Measurements from ENCODE around the gene CAPN8.

CAPN8 gene

DNA sequence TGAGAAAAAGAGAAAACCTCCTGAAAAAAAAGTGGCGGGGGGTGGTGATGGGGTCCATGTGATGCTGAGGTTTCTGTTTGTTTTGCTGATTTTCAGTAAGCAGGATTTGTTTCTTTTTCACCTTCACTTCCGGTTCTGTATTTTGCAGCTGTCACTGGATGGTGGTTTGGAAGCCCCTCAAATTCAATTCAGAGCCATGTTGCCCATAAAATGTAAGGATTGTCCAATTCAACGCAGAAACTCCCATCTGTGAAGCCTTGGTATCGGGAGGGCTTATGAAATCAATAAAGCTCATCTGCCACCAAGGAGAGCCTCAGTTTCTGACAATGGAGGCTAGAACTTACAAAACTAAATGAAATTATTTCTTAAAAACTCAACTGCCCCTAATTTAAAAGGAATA is 12.1 kb downstream of the CAPN8 start:
- no peak for DNase-seq

DNA sequence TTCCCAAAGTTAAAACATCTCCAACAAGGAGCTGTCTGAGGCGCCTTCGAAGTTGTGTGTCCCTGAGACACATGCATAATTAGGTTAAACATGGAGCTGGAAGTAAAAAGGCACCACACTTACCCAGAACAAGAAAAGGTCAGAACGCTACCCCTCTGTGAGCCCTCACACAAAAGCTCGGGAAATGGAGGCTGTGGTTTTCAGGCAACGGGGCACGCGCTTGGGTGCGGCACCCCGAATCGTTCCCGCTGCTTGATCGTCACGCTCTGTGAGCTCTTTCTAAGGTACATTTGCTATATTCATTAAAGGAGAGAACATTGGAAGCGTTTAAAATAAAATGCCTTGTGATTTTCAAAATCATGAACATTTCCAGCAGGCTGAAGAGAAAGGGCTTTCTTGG is 12.5 kb downstream of the CAPN8 start:
- DNase-seq: no peak

DNA sequence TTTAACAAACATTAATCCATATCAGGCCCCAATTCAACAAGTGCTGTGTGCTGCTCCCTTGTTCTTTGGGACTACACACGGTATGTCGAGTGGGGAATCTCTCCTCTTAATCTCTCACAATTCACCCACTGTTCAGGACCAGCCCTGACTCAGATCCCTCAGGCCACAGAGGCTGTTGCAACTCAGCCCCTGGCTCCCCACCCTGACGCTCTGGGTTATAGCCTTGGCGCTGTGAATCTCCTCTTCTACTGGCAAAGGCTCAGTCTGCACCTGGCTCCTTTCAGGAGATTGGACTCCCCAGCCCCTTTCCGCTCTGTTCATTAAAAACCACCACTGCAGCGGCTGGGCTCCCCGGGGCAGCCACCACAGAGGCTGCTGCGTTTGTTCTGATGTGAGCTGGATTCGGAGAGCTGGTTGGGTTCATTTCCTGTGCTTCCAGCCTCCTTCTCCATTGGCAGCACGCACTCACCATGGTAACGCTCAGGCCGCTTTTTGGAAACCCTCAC is 13.0 kb downstream of the CAPN8 start:
- DNase-seq: no peak

DNA sequence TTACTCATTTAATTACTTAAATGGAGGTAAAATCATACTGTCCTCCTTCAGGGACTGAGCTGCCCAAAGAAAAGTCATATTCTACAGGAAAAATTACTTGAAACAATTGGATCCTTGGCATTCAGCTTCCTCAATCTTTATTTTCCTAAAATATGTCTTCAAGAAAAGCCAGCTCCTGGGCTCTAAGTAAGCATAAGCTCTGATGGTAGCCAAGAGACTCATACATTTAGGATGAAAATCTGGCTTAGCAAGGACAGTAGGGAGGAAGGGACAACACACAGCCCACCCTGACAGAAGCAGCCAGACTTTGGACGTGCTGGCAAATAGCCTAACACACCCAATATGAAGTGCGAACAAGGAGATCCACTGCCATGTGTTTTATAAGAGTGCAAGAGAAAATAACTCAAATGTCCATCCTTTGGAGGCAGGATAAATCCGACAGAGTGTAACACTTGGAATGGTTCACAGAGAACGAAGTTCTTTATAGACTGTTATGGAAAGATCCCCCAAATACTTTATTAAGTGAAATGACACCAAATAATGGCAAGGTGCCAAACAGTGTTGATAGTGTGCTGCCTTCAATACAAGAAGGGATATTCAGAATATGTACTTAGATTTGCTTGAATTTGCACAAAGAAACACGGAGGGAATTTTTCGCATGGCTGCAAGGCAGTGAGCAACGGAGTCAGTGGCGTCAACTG is 14.1 kb downstream of the CAPN8 start:
- DNase-seq: no peak

DNA sequence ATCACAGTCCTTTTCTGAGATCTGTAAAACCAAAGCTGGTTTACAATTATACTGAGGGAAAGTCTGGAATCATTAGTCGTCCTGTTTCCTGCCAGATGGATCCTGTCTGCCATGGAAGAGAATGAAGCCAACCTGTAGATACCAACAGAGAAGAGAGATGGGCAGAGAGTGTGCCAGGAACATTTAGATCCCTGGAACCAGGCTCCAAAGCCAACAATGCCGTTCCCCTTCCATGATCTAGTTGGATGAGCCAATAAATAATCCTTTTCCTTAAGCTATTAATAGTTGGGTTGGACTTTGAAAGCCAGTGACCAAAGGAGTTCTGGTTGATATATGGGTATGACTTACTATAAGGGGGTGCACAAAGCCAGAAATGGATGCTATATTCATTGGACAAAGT is 15.0 kb downstream of the CAPN8 start:
- no peak for DNase-seq

DNA sequence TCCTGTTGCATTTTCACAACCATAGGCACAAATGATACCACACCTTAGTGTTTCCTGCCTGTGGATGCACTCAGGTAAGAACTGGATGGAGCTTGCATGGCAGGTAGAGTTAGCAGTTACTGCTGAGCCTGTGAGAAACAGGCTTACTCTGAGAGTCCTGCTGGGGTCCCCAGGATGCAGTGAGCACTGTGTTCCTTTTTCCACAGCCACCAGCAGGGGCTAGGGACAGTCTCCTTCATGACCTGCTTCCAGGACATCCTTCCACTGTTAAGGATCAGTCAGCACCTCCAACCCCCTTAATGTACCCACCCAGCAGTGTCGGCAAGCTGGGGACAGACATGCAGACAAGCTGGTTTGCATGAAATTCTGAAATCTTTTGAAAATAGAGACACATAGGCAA is 16.3 kb downstream of the CAPN8 start:
- no peak for DNase-seq

DNA sequence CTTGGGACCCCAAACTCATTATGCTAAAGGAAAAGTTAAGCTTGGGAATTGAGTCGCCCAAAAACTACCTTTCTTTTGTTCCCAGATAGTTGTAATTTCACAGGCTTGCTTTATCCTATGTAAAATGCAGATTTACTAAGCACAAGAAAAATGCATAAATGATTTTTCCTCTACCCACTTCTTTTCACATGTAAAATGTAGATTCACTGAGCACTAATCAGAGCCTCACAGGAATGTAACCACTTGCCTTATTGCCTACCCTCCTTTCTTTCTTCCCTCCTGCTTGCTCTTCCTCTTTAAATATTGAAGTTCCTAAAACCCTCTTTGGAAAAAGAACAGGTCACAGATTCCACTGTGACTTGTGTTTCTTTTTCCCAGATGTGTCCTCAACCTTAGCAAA is 18.3 kb downstream of the CAPN8 start:
- no peak for DNase-seq

DNA sequence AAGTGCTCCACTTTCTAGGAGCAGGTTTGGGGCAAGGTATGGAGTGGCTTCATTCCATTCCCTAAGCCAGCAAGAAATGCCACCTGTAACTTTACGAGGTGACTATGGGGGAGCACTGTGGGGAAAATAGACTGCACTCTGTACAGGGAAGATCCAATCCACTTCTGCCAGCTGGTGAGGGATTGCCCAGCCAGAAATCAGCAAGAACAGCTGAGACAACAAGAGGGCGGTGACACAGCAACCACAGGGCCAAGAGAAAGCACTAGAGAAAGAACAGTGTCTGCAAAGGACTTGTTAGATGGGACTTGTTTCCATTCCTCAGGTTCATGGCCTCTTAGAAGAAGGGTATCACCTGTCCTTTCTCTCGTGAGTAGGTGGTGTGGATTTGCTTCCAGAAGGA is 19.6 kb downstream of the CAPN8 start:
- no peak for DNase-seq

DNA sequence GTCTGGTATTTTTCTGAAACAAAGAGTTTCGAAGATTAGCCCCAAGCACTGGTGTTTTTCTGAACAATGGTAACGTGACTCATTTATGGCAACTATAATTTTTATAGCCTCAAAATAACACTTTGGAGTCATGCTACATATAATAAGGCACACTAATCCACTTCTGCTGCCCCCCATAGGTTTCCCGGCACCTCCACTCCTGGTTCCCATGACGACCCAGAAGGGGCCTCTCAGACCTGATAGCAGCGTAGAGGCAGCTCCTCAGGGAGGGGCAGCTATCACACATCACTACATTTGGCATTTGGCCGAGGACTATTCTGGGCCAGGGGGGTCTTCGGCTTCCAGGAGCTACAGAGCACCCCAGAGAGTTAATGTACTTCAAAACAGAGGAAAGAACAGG is 23.3 kb downstream of the CAPN8 start:
- DNase-seq: no peak

DNA sequence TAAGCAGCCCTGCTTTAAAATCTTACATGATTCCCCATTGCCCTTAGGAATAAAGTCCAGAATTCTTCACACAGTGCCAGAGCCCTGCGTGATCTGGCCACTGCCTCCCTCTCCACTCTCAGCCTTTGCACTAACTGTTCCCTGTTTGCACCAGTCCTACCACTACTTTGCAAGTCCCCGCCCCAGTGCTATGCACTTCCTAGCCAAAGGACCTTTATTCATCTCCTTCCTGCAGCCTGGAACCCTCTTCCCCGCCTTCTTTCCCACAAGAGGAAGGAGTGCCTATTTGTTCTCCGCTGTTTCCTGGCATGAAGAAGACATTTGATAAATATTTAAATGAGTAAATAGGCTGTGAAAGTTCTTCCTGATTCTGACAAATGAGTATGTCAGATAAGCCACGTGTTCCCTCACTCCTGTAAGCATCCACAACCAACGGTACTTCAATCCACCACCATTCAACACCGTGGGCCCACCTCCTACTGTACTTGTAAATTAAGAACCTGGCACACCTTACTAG is 23.9 kb downstream of the CAPN8 start:
- no peak for DNase-seq

DNA sequence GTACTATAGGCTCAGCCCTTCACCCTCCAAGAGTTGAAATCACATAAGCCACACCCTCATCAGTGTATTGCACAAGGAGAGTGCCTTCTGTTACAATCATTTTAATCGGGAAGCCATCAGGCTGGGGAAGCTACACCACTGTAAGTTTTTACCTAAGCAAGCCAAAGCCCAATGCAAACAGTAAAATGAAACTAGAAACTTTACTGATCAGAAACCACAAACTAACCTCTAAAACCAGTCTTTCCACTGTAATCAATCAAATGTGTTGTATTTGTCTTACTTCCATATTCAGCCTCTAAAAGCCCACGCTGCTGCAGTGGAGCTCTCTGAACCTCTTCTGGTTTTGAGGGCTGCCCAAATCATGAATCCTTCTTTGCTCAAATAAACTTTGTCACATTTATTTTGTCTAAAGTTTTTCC is 26.2 kb downstream of the CAPN8 start:
- no peak for DNase-seq

DNA sequence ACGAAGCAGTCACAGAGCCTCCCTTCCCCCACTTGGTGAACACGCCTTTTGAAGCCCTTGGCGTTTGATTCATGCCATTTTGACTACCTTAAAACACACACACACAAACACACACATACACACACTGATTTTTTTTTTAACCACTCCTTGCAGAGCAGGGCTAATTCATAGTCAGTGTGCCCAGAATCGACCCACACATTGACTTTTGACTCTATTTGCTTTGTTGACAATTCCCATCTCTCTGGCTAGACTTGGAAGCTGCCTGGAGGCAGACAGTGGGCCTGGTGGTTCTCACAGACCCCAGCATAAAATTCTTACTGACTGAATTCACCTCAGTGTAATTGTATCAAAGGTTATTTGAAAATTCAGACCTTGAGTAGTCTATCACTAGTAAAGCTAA is 30.3 kb downstream of the CAPN8 start:
- no peak for DNase-seq

DNA sequence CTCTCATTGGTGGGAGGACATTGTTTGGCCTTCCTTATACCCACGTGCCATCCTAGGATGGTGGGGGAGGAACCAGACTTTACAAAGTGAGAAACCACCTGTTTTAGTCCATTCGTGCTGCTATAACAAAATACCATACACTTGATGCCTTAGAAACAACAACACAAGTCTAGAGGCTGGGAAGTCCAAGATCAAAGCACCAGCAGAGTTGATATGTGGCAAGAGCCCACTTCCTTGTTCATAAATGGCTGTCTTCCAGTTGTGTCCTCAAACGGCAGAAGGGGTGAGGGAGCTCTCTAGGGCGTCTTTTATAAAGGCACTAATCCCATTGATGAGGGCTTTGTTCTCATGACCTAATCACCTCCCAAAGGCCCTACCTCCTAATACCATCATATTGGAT is 31.1 kb downstream of the CAPN8 start:
- DNase-seq: no peak

DNA sequence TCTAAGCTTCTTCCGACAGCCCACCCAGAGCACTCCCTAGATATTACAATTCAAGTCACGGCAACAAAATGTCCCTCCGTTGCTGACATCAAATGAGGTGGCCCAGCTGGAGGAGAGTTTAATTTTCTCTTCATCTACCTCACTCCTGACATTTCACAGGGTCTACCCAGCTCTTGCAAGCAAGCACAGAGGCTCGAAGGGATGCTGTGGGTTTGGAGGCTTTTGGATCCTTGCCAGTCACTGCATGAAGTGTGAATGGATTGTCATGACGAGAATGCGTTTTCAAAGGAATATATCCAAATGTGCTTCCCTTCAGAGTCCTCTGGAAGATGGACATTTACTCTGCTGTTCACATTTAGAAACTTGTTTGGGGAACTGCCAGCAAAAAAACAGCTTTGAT is 33.5 kb downstream of the CAPN8 start:
- no peak for DNase-seq

DNA sequence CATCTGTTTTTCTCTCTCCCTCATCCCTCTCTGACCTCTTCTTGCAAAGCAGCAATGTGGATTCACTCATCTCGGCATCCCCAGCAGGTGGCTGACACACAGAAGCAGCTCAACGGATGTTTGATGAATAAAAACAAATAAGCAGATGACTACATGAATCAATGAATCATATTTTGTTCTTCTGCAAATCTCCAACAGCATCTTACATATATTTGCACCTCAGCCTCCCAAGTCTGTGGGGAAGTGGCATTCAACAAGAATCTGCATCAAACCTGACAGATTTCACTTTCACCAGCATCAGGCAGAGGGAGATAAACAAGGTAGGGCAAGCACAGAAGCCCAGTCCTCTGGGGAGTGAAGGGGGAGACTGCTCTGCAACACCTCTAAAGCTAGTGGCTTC is 34.0 kb downstream of the CAPN8 start:
- DNase-seq: no peak

DNA sequence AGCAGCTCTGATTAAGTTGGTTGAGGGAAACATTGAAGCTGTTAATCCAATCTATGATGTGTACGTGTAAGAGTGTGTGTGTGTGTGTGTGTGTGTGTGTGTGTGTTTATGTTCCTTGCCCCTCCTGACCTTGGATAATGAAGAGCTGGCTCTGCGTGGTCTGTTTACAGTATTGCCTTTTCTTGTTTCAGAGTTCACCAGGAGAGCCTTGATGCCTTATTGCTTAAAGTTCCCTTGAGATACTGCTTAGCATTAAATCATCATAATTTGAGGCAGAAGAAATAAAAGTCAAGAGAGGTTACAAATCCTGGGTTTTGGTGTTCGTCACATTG is 36.4 kb downstream of the CAPN8 start:
- no peak for DNase-seq

DNA sequence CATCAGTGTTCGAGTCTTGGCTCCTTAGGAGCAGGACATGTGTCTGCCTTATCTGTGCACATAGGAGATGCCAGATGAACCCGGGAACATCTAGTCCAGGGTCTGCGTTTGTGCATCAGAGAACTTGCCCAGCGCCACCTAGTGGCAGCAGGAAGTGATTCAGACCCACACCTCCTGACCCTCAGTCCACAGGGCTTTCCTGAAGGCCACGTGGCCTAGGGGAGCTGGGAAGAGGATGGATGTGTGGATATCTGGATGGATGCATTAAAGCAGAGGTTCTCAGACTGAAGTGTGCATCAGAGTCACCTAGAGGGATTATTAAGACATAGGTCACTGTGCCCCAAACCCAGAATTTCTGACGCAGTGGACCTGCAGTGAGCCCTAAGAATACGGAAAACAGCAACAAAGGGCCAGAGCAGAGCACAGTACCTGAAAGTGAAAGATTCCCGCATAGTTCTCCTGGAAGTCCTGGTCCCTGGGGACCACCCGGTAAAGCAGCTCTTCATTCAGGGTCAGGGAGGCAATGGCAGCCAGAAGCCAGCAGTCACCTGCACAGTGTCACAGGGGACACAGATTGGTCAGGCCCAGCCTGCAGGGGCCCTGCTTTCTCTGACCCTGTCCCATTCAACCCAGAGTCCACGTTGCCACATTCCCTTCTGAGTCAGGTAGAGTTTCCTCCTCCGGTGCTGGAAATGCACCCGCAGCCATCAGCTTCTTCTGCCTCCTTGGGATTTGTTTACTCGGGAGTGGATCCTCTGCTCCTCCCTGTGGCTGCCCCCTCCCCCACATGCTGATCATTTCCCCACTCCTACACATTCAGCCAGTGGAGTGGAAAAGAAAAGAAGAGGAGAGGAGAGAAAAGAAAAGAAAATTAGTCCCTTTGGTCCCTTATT is 37.0 kb downstream of the CAPN8 start:
- peak; percentile 34 for DNase-seq

DNA sequence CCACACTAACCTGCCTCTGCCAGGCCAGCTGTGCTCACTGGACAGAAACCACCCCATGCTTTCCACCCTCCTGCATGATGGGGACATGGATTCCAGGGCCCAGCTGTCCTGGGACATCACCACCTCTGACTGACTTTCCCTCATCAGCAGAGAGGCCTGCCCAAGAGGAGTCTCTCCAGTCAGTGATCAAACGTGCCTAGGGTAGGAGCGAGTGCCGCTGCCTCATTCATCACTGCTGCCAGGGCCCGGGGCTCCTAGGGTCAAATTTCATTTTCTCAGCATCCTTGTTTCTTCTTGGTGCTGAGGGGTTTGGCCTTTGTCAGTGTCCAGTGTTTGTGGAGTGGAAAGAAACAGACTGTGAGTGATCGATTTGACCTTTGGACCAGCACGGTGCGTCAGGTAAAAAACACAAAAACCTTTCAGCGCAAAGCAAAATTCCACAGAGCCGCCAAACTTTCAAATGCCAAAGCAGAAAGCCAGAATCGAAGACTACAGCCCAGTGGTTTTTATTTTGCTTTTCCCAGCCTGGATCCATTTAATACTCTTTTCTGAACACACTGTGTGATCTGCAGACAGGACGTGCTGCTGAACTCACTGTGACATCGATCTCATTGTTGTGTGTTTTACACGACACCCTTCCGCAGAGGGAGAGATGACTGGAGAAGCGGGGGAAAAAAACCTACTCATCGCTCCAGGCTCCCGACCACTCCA is 43.2 kb downstream of the CAPN8 start:
- no peak for DNase-seq

DNA sequence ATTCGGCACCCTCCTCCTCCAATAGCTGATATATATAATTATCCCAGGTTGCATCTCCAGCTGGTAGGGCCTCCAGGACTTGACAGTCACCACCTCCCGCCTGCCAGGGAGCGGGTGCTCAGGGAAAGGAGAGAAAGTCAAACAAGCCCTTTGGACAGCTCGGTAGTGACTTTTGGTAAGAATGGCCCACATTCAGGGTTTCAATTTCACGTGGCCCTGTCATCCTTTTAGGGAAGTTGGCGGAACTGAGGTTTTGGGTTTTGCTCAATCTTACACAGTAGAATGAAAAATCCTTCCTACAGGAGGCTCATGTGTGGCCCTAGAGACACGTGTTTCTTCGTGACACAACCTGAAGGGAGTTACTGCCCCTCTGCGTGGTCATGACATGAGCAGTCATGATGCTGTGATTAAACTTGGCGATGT is 44.2 kb downstream of the CAPN8 start:
- DNase-seq: no peak

DNA sequence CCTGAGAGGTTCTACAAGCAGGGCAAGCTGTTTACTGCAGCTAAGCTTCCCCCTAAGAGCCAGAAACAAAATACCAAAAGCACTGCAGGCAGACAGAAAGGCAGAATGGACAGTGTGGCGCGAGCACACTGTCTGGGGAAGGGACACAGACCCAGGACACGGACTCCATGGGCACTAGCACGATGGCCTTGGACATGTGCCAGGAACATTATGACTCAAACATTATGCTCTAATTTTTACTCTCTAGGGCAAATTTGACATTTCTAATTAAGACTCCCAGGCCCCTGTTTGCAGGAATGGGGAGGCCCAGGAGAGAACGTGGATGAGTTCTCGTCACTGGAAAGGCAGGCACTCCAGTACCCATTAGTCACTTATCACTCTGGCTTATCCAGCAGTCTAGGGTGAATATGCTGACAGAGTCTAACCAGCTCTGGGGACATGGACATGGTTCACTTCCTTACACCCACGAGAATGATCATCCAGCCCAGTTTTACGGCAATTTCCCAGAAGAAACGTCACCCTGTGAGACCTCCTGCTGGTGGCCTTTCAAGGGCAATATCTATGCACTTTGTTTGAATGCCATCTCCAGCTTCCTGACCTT is 45.1 kb downstream of the CAPN8 start:
- DNase-seq: no peak

DNA sequence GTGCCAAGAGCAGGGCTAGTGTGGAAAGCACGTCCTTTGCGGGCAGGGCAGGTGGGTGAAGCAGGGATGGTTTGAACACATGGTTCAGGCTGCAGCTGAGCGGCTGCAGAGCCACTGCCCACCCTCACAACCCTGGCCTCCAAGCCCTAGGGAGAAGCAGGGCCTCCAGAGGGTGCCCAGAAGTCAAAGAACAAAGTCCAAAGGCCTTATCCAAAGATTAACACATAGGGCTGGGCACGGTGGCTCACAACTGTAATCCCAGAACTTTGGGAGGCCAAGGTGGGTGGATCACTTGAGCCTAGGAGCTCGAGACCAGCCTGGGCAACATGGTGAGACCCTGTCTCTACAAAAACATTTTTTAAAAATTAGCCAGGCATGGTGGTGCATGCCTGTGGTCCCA is 46.8 kb downstream of the CAPN8 start:
- no peak for DNase-seq

DNA sequence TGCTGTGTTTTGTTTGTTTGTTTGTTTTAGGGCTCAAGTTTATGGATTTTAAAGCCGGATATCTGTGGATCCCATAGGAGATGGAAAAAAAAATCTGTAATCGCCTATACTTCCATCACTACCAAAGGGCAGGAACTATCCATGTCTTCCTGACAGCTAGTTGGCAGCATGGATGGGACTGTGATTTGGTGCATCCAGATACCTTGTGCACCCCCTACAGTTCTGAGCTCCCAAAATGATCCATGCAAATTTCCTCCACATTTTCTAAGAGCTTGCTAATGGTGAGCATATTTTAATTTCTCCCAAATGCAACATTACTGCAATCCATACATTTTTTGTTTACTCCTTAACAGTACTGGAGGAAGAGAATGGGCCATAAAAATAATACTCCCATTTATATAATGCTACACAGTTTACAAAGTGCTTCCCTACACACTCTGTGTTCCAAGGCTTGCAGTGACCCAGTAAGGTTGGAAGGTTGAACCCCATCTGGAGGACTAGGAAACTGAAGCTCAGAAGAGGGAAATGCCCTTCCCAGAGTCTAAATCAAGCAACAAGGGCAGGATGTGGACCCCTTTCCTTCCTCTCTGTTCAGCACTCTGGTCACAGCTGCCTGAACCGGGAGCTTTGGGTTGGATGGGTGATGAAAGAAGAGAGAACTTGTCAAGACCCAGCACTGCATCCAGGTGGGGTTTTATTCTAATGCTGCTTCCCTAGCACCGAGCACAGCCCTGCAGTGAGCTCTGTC is 48.0 kb downstream of the CAPN8 start:
- no peak for DNase-seq
